Ishikawa (cell line): ENCODE results near the gene MPO.

Experiments used
- CEBPB ChIP-seq: IDR thresholded peaks from 2 replicates; pipeline ENCODE4 v1.6.1; 2012
- CREB1 ChIP-seq: IDR thresholded peaks from 2 replicates; pipeline ENCODE4 v1.6.1; 2012; ENCODE audit warnings: low read depth
- EGR1 ChIP-seq: IDR thresholded peaks from 2 replicates; pipeline ENCODE4 v1.6.1; 2012
- EP300 ChIP-seq: IDR thresholded peaks from 2 replicates; pipeline ENCODE4 v1.6.1; 2012; ENCODE audit warnings: borderline replicate concordance
- FOXM1 ChIP-seq: IDR thresholded peaks from 2 replicates; pipeline ENCODE4 v1.6.1; 2012; ENCODE audit warnings: low read depth, borderline replicate concordance
- NFIC ChIP-seq: IDR thresholded peaks from 2 replicates; pipeline ENCODE4 v1.6.1; 2012
- RAD21 ChIP-seq: IDR thresholded peaks from 2 replicates; pipeline ENCODE4 v1.6.1; 2012; ENCODE audit warnings: low read depth
- TAF1 ChIP-seq: IDR thresholded peaks from 2 replicates; pipeline ENCODE4 v1.6.1; 2012; ENCODE audit warnings: low read depth, mild to moderate bottlenecking
- TCF12 ChIP-seq: IDR thresholded peaks from 2 replicates; pipeline ENCODE4 v1.6.1; 2012; ENCODE audit warnings: low read depth
- TEAD4 ChIP-seq: IDR thresholded peaks from 2 replicates; pipeline ENCODE4 v1.6.1; 2012
- YY1 ChIP-seq: IDR thresholded peaks from 2 replicates; pipeline ENCODE4 v1.6.1; 2012; ENCODE audit warnings: low read depth
- ZBTB7A ChIP-seq: IDR thresholded peaks from 2 replicates; pipeline ENCODE4 v1.6.1; 2012; ENCODE audit warnings: low read depth
- TF ChIP-seq, protein P1 (sequence below): IDR thresholded peaks from 2 replicates; pipeline ENCODE4 v1.6.1; 2012
- TF ChIP-seq, protein P2 (sequence below): IDR thresholded peaks from 2 replicates; pipeline ENCODE4 v1.6.1; 2012
- TF ChIP-seq, protein P3 (sequence below): IDR thresholded peaks from 2 replicates; pipeline ENCODE4 v1.6.1; 2012; ENCODE audit warnings: low read depth, mild to moderate bottlenecking

The MPO gene

GRCh38 chr17:58308173-58308984, 27.6 kb upstream of the MPO start:
- no peak for TF ChIP-seq NFIC
- TF ChIP-seq, protein P1, sequence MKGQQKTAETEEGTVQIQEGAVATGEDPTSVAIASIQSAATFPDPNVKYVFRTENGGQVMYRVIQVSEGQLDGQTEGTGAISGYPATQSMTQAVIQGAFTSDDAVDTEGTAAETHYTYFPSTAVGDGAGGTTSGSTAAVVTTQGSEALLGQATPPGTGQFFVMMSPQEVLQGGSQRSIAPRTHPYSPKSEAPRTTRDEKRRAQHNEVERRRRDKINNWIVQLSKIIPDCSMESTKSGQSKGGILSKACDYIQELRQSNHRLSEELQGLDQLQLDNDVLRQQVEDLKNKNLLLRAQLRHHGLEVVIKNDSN: no peak
- TF ChIP-seq, protein P2, sequence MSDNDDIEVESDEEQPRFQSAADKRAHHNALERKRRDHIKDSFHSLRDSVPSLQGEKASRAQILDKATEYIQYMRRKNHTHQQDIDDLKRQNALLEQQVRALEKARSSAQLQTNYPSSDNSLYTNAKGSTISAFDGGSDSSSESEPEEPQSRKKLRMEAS: no peak
- no peak for TF ChIP-seq CREB1
- TF ChIP-seq EGR1: no peak
- TF ChIP-seq TCF12: no peak
- no peak; the same call in 1 of the 2 replicates for TF ChIP-seq RAD21
- TF ChIP-seq FOXM1: no peak
- no peak for TF ChIP-seq TEAD4
- no peak for TF ChIP-seq TAF1
- TF ChIP-seq ZBTB7A: no peak
- no peak for TF ChIP-seq EP300

- TF ChIP-seq ZBTB7A (no peak), EP300 (no peak), CREB1 (no peak), EGR1 (no peak), TCF12 (no peak), NFIC (no peak), YY1 (no peak), TEAD4 (no peak), CEBPB (no peak), RAD21 (no peak), TAF1 (no peak), FOXM1 (no peak)
- TF ChIP-seq, protein P1: no peak
- TF ChIP-seq, protein P2: no peak
- TF ChIP-seq, protein P3, sequence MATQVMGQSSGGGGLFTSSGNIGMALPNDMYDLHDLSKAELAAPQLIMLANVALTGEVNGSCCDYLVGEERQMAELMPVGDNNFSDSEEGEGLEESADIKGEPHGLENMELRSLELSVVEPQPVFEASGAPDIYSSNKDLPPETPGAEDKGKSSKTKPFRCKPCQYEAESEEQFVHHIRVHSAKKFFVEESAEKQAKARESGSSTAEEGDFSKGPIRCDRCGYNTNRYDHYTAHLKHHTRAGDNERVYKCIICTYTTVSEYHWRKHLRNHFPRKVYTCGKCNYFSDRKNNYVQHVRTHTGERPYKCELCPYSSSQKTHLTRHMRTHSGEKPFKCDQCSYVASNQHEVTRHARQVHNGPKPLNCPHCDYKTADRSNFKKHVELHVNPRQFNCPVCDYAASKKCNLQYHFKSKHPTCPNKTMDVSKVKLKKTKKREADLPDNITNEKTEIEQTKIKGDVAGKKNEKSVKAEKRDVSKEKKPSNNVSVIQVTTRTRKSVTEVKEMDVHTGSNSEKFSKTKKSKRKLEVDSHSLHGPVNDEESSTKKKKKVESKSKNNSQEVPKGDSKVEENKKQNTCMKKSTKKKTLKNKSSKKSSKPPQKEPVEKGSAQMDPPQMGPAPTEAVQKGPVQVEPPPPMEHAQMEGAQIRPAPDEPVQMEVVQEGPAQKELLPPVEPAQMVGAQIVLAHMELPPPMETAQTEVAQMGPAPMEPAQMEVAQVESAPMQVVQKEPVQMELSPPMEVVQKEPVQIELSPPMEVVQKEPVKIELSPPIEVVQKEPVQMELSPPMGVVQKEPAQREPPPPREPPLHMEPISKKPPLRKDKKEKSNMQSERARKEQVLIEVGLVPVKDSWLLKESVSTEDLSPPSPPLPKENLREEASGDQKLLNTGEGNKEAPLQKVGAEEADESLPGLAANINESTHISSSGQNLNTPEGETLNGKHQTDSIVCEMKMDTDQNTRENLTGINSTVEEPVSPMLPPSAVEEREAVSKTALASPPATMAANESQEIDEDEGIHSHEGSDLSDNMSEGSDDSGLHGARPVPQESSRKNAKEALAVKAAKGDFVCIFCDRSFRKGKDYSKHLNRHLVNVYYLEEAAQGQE: no peak
These were observed 26.9 kb upstream of the MPO start for GRCh38 chr17:58307468-58308172.

GRCh38 chr17:58306131-58306951, 25.6 kb upstream of the MPO start:
- TF ChIP-seq, protein P3: no peak
- TF ChIP-seq NFIC: no peak
- no peak for TF ChIP-seq FOXM1
- TF ChIP-seq TAF1: no peak

DNA sequence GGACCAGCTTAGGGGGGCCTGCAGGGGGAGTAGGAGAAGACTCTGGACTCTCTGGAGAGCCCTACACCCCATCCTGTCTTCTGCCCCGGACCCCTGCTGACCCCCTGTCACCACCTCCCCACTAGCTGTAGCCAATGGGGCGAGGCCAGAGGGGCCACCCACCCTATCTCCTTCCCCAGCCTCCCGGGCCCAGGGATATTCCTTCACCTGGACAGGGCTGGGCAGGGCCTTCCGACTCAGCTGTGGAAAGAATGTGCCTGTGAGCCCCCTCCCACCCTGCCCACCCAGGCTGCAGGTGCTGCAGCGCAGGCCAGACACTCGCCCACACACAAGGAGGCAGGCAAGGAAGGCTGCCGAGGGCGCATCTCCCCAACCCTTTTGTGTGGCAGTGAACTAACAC, 24.9 kb upstream of the MPO start:
- no peak for TF ChIP-seq YY1
- TF ChIP-seq CREB1: no peak
- TF ChIP-seq, protein P3: no peak
- no peak for TF ChIP-seq ZBTB7A
- TF ChIP-seq NFIC: no peak
- no peak for TF ChIP-seq FOXM1
- TF ChIP-seq TAF1: no peak
- TF ChIP-seq, protein P2: no peak
- TF ChIP-seq, protein P1: no peak
- TF ChIP-seq RAD21: no peak
- no peak for TF ChIP-seq EP300
- TF ChIP-seq TEAD4: no peak
- TF ChIP-seq TCF12: no peak
- TF ChIP-seq CEBPB: no peak
- no peak for TF ChIP-seq EGR1
